Activated CD4-positive, alpha-beta T cell treated with anti-CD3 and anti-CD28 coated beads, Interleukin-2, amount 50 U/mL, for 1 hour (primary cell): Measurements from ENCODE around the gene PXDN.

Experiments
- DNase-seq: peaks from one replicate; pipeline ENCODE4 v3.0.0-alpha.2; 2020

The PXDN gene

GRCh38 chr2:1661891-1662605 is 82.3 kb downstream of the PXDN start:
- no peak for DNase-seq

GRCh38 chr2:1660656-1661640 is 83.4 kb downstream of the PXDN start:
- DNase-seq = no peak

DNA sequence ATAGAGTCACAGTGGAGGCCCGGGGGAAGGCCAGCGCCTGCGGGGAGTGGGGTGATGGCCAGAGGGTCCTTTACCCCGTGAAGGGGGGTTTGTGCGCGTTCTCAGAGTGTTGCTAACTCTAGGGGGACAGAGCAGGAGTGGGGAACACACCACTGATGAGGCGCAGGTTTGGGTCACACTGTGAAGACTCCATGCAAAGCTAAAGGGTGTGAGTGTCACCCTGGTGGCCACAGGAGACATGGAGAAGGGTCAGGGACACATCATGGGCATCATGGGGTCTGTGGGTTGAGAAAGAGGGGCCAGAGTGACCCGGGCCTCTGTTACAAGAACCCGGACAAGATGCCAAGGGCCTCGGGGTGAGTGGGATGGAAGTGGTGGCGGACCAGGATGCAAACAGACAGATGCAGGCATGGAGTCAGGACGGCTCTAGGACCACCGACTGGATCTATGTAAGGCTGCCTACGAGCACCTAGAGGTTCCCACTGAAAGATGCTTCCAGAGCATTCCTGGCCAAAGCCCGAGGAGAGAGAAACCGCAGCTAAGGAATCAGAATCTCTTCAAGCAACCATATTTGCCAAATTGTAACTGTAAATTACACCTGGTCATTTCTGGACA is 84.3 kb downstream of the PXDN start:
- no peak for DNase-seq

DNA sequence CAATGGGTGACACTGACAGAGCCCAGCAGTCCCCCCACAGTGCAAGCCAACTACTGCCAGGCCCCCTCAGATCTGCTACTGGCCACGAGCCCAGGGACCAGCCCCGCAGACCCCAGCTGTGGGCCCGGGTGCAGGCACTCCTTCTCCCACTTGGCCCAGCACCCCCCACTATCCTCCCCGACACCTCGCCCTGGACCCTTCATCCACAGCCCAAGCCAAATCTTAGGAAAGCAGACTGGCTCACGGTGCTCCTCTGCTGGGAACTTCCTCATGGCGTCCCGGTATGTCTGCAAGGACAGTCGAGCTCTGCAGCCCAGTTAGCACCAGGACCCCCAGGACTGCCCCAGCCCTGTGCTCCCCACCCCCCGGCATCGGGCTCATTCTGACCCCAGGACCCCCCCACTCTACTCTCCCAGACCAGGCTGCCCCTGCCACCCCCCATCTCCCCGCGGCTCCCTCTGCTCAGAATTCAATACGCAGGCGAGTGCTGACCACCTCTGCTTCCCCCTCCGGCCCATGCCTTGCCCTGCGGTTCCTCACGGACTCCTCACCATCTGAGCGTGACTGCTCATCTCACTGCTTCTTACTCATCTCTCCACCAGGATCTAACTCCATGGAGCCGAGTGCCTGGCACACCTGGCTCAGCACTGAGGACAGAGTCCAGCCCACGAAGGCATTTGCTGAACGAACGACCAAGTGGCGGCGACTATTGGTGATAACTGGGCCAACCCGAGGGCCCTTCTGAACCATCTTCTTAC is 85.7 kb downstream of the PXDN start:
- DNase-seq = no peak

DNA sequence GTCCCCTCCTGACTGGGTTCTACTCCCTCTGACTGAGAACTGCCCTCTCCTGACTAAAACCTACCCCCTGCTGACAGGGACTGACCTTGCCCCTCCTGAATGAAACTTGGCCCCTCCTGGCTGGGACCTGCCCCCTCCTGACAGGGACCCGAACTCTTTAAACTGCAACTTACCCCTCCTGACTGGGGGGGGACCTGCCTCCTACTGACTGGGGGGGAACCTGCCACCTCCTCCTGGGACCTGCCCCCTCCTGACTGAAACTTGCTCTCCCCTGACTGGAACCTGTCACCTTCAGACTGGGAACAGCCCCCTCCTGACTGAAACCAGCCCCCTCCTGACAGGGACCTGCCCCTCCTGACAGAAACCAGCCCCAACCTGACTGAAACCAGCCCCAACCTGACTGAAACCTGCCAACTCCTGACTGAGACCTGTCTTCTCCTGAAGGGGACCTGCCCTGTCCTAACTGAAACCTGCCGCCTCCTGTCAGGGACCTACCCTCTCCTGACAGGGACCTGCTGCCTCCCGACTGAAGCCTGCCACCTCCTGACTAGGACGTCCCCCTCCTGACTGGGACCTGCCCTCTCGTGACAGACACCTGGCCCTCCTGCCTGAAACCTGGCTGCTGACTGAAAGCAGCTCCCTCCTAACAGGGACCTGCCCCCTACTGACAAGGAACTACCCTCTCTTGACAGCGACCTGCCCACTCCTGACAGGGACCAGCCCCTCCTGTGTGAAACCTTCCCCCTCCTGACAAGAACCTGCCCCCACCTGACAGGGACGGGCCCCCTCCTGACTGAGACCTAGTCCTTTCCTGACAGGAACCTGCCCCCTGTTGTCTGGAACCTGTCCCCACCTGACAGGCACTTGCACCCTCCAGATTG is 87.1 kb downstream of the PXDN start:
- no peak for DNase-seq

GRCh38 chr2:1656326-1656960 is 87.9 kb downstream of the PXDN start:
- DNase-seq = no peak

- no peak for DNase-seq
Observed at GRCh38 chr2:1655461-1655860, 88.9 kb downstream of the PXDN start.

DNA sequence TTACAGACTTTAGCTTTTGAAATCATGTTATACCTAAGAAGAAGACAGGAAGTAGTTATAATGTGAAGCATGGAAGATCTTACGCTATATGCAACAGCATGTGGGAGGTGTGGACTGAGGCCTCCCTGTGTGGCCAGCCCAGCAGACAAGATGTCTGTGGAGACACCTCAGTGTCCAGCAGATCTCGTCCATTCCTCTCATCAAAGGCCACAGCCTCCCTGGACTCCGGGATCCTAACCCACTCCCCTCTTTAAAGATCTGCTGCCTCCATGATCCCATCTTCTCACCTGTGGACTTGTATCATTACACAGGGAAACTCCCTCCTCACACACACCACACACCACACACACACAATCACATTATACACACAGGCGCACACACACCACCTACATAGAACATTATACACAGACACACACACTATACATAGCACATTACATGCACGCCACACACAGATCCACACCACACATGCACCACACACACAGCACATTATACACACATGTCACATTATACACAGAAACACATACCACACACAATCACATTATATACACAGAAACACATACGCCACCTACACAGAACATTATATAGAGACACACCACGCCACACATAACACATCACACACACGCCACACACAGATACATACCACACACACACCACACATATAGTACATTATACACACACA is 89.5 kb downstream of the PXDN start:
- DNase-seq = no peak

GRCh38 chr2:1653956-1654695 is 90.2 kb downstream of the PXDN start:
- no peak for DNase-seq

- no peak for DNase-seq
Observed at GRCh38 chr2:1652034-1652790, 92.1 kb downstream of the PXDN start.

DNA sequence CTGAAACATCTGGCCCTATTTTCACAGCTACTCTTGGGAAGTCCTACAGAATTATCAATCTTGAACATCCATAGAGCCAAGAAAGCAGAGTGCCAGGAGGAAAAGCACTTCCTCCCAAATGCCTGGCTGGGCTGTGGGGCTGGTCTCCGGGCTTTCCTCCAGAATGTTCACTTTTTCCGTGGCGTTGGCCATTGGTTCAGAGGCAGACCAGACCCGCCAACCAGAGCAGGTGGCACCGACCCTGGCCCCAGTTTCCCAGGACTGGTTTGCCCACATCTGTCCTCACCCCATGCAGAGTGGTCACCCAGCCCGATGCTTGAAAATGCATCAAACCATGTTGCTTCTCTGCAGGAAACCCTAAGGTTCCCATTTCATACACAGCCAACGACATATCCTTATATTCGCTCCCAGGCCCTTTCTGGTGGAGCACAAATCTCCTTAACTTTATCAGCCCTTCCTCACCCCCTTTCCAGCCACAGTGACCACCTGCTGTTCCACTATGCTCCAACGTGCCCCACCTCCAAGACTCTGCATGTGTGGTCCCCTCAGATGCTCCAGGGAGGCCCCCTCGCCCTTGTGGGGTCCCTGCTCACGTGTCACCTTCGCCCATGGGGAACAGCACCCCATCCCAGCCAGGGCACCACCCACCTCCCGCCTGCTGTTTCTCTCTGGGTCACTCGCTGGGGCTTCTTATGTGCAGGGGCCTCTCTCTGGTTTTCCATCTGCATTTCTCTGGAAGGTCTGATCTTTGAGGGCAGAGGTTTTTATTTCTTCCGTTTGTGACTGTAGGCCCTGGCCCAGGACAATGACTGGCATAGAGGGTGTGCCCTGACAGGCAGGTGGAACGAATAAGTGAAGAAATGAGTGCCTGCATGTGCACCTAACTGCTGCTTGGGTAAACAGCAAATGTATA is 92.9 kb downstream of the PXDN start:
- DNase-seq = no peak

GRCh38 chr2:1650085-1650872 is 94.0 kb downstream of the PXDN start:
- DNase-seq = no peak

DNA sequence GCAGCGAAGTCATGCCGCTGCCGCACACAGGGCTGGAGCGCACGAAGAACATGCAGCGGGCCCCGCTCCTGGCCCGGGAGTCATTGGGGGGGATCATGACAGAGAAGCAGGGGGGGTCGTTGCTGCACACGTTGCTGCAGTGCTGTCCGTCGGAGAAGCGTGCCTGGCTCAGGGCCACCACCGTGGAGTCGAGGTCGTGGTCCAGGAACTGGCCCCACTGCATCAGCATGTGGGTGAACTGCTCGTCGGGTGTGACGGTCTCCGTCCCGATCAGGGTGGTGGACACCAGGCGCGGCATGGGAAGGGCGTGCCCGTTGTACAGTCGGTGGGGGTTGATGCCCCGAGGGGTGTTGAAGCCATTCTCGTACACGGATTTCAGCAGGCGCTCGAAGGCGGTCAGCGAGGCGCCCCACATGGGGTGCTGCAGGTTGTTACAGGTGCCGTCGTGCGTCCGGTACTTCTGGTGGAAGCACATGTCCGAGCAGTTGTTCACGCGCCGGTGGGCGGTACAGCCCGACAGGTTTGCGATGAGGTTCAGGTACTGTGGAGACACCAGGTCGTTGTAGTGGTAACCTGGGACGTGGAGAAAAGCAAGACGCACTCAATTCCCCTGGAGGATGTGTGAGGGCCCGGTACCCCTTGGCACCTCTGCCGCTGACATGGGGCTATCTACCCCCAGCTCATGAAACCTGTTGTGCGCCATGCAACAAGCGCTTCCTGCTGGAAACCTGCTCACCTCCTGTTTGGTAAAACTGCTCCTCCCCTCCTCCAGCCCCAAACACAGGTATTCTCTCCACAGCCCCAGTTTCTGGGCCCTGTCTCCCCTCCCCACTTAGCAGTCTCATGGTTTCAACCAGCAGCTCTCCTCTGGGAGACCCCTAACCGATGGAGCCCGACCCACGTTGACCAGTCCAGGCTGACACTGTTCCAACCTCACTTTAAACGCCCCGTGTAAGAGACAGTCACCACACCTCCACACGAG is 94.9 kb downstream of the PXDN start:
- DNase-seq = no peak

DNA sequence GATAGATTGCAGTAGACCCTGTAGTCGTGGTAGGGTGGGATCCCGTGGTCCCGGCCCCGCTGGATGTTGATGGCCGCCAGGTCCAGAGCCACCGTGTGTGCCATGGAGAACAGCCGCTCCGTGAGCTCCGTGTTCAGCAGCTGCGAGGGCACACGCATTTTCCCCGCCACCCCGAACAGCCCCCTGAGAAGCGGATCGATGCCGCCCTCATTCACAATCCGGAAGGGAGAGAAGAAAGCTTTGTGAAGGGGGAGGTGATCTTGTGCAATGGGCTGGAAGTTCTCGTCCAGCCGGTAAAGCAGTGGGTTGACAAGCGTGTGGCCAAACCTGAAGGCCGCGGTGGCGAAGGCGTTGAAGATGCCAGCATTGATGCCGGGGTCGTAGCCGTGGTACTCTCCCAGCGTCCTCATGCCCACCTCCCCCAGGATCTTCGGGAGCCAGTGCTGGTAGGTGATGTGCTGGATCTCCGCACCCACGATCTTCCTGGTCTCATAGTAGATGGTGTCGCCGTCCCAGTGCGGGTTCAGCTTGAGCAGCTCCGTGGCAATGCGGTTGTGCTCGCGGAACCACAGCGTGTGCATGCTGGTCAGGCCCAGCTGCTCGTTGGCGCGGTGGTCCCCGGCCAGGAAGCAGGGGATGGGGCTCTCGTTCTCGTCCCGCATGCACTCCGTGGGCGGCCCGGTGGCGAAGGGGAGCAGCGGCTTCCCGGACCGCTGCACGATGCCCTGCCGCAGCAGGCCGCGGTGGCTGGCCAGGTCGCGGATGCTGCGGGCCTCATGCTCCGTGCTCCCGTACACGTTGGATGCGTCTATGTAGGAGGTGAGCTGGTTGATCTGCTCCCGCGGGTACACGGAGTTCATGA is 95.8 kb downstream of the PXDN start:
- no peak for DNase-seq
